ENCODE measurements around the gene FMO5. TPM values are rescaled to one million over a fixed set of nuclear protein-coding genes. Genes with fewer than 3 reads are reported as not detected.

Gene FMO5
- total RNA-seq, 1 donor from 2014 or later = 0.25 TPM

DNA sequence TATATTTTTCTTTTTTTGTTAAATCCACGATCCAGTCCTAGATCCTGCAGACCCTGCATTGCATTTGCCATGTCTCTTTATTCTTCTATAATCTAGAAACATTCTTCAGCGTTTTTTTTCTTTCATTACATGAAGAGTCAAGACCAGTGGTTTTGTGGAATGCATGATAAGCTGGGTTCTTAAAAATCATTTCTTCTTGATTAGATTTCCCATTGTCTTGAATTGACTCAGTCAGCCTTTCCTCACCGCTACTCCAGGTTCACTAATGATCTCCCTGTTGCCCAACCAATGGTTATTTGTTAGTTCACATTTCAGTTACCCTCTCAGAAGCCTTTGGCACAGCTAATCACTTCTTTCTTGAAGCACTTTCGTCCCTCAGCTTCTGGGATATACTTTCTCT, 42.6 kb upstream of the FMO5 start:
- no peak for DNase-seq
- peaks cover 4% of the 10 kb centered on the region for H3K27me3 Mint-ChIP-seq (ENCODE audit: unreplicated experiment)
- H3K4me3 Mint-ChIP-seq (ENCODE audit: unreplicated experiment) = no peak overlapping the region
- TF ChIP-seq, protein P1, sequence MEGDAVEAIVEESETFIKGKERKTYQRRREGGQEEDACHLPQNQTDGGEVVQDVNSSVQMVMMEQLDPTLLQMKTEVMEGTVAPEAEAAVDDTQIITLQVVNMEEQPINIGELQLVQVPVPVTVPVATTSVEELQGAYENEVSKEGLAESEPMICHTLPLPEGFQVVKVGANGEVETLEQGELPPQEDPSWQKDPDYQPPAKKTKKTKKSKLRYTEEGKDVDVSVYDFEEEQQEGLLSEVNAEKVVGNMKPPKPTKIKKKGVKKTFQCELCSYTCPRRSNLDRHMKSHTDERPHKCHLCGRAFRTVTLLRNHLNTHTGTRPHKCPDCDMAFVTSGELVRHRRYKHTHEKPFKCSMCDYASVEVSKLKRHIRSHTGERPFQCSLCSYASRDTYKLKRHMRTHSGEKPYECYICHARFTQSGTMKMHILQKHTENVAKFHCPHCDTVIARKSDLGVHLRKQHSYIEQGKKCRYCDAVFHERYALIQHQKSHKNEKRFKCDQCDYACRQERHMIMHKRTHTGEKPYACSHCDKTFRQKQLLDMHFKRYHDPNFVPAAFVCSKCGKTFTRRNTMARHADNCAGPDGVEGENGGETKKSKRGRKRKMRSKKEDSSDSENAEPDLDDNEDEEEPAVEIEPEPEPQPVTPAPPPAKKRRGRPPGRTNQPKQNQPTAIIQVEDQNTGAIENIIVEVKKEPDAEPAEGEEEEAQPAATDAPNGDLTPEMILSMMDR (IDR thresholded peaks at IDR 0.05; ENCODE audit: partially characterized antibody, unreplicated experiment) = no peak
- H3K4me1 Mint-ChIP-seq (ENCODE audit: low read depth, unreplicated experiment) = no peaks in the 10 kb centered on the region
- no peaks in the 10 kb centered on the region for H3K9me3 Mint-ChIP-seq (ENCODE audit: unreplicated experiment)
- no peak overlapping the region for H3K27ac Mint-ChIP-seq (ENCODE audit: unreplicated experiment)
- no peaks in the 10 kb centered on the region for H3K36me3 Mint-ChIP-seq (ENCODE audit: unreplicated experiment)

DNA sequence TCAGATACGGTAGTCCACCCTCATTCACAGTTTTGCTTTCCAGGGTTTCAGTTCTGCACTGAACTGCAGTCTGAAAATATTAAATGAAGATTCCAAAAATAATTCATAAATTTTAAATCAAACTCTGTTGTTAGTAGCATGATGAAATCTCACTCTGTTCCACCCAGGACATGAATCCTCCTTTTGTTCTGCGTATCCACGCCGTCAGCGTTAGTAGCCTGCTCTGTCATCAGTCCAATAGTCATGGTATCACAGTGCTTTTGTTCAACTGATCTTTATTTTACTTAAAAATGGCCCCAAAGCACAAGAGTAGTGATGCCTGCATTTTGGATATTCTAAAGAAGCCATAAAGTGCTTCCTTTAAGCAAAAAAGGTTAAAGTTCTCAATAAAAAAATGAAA, 41.2 kb upstream of the FMO5 start:
- H3K4me1 Mint-ChIP-seq (ENCODE audit: low read depth, unreplicated experiment) = no peaks in the 10 kb centered on the region
- no peaks in the 10 kb centered on the region for H3K9me3 Mint-ChIP-seq (ENCODE audit: unreplicated experiment)
- no peak overlapping the region for H3K27ac Mint-ChIP-seq (ENCODE audit: unreplicated experiment)
- no peak overlapping the region for H3K4me3 Mint-ChIP-seq (ENCODE audit: unreplicated experiment)
- TF ChIP-seq, protein P1 (IDR thresholded peaks at IDR 0.05; ENCODE audit: partially characterized antibody, unreplicated experiment) = no peak
- no peaks in the 10 kb centered on the region for H3K36me3 Mint-ChIP-seq (ENCODE audit: unreplicated experiment)
- DNase-seq = no peak
- H3K27me3 Mint-ChIP-seq (ENCODE audit: unreplicated experiment) = peaks cover 4% of the 10 kb centered on the region

DNA sequence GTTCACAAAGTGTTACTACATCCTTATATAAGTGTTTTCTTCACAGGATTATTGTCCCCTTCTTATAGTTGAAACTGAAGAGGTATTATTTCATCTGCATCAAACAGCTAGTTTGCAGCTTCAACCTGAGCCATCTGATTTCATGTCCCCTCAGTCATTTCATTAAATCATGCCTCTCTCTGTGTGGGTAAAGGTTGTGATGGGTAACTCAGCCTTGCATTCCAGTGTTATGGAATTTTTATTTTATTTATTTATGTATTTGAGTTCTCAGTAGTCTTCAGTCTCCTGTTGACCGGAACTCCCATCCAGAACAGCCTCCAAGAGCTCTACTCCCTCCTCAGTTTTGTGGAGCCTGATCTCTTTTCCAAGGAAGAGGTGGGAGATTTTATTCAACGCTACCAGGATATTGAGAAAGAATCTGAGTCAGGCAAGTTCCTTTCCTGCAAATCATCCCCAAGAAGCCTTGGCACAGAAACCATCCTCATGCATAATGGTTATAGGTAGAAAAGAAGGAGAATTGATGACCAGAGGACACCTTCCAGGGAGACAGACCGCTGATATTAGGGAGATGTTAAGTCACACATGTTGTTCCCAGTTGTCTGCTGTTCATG, 39.1 kb upstream of the FMO5 start:
- Mint-ChIP-seq H3K36me3 (ENCODE audit: unreplicated experiment) (no peaks in the 10 kb centered on the region), H3K4me3 (ENCODE audit: unreplicated experiment) (no peak overlapping the region), H3K27me3 (ENCODE audit: unreplicated experiment) (peaks cover 2% of the 10 kb centered on the region), H3K4me1 (ENCODE audit: low read depth, unreplicated experiment) (no peaks in the 10 kb centered on the region), H3K27ac (ENCODE audit: unreplicated experiment) (no peak overlapping the region), H3K9me3 (ENCODE audit: unreplicated experiment) (no peaks in the 10 kb centered on the region)
- DNase-seq = no peak
- TF ChIP-seq, protein P1 (IDR thresholded peaks at IDR 0.05; ENCODE audit: partially characterized antibody, unreplicated experiment) = no peak

DNA sequence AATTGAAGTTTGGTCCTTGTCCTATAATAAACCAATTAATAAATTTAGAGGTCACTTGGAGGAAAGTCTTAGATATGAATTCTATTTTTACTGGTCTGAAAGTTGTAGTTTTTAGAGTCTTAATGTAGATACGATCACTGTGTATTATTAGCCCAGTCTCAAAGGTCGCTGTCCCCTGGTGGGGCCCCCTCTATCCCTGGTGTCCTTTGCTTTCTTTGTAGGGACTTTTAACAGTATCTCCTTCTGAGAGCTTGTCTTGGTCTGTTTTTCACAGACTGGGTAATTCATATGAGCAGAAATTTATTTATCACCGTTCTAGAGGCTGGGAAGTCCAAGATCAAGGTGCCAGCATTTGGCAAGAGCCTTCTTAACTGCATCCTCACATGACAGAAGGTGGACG, 35.8 kb upstream of the FMO5 start:
- Mint-ChIP-seq H3K9me3 (ENCODE audit: unreplicated experiment) (no peaks in the 10 kb centered on the region), H3K36me3 (ENCODE audit: unreplicated experiment) (no peaks in the 10 kb centered on the region), H3K4me1 (ENCODE audit: low read depth, unreplicated experiment) (no peaks in the 10 kb centered on the region), H3K27me3 (ENCODE audit: unreplicated experiment) (no peaks in the 10 kb centered on the region), H3K4me3 (ENCODE audit: unreplicated experiment) (no peak overlapping the region), H3K27ac (ENCODE audit: unreplicated experiment) (no peak overlapping the region)
- TF ChIP-seq, protein P1 (IDR thresholded peaks at IDR 0.05; ENCODE audit: partially characterized antibody, unreplicated experiment) = no peak
- no peak for DNase-seq

DNA sequence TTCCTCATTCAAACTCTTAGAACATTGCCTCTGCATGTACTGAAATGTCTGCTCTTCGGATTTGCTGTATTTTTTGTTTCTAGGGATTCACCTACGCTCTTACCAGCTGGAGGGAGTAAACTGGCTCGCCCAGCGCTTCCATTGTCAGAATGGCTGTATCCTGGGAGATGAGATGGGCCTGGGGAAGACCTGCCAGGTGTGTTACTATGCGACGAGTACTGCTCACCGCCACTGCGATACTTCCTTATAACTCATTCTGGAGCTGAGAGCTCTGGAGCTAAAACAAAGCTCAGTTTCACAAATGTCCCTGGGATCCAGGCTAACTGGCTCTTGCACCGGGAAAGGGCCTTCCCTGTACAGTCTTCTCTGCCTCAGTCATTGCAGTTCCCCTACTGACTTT, 27.4 kb upstream of the FMO5 start:
- TF ChIP-seq, protein P1 (IDR thresholded peaks at IDR 0.05; ENCODE audit: partially characterized antibody, unreplicated experiment) = no peak
- Mint-ChIP-seq H3K27me3 (ENCODE audit: unreplicated experiment) (no peaks in the 10 kb centered on the region), H3K36me3 (ENCODE audit: unreplicated experiment) (peaks cover 6% of the 10 kb centered on the region), H3K4me3 (ENCODE audit: unreplicated experiment) (no peak overlapping the region), H3K9me3 (ENCODE audit: unreplicated experiment) (no peaks in the 10 kb centered on the region), H3K4me1 (ENCODE audit: low read depth, unreplicated experiment) (no peaks in the 10 kb centered on the region), H3K27ac (ENCODE audit: unreplicated experiment) (no peak overlapping the region)
- no peak for DNase-seq
